Liver (tissue), 9 donors: Measurements from ENCODE around the gene ROBO3. TPM values are rescaled to one million over a fixed set of nuclear protein-coding genes. Genes with fewer than 3 reads are reported as not detected.

Experiments
- DNase-seq: peaks from one replicate; pipeline ENCODE4 v3.0.0-alpha.2; 2017; ENCODE audit warnings: low spot score
- H3K27ac ChIP-seq, 2 donors: one replicate each; pipeline ENCODE4 v1.7.0; 2013; ENCODE audit warnings: inconsistent platforms in 2 of 2, low read length in 2 of 2, control low read depth in 1 of 2, low read depth in 1 of 2, mild to moderate bottlenecking in 1 of 2
- H3K27me3 ChIP-seq, 4 donors: one replicate each; pipeline versions ENCODE4 v1.6.1 to v1.7.0; 2013; ENCODE audit warnings: low read length in 3 of 4, inconsistent platforms in 1 of 4, mild to moderate bottlenecking in 1 of 4, moderate library complexity in 1 of 4; ENCODE audit not compliant: control insufficient read depth in 4 of 4, insufficient read depth in 4 of 4
- H3K36me3 ChIP-seq, 4 donors: one replicate each; pipeline versions ENCODE4 v1.6.1 to v1.7.0; 2013; ENCODE audit warnings: low read length in 3 of 4, mild to moderate bottlenecking in 3 of 4, low read depth in 1 of 4, moderate library complexity in 1 of 4; ENCODE audit not compliant: control insufficient read depth in 4 of 4, insufficient read depth in 3 of 4
- H3K4me1 ChIP-seq, 4 donors: one replicate each; pipeline versions ENCODE4 v1.6.1 to v1.7.0; 2013; ENCODE audit warnings: low read length in 3 of 4, mild to moderate bottlenecking in 3 of 4, moderate library complexity in 1 of 4; ENCODE audit not compliant: control insufficient read depth in 4 of 4, insufficient read depth in 4 of 4
- H3K4me3 ChIP-seq, 3 donors: one replicate each; pipeline versions ENCODE4 v1.6.1 to v1.7.0; 2013; ENCODE audit warnings: low read length in 3 of 3, control low read depth in 1 of 3, low read depth in 1 of 3, mild to moderate bottlenecking in 1 of 3
- H3K9ac ChIP-seq, 2 donors: one replicate each; pipeline ENCODE4 v1.7.0; 2013; ENCODE audit warnings: low read length in 2 of 2, mild to moderate bottlenecking in 2 of 2, moderate library complexity in 2 of 2, control low read depth in 1 of 2, low read depth in 1 of 2
- H3K9me3 ChIP-seq, 4 donors: one replicate each; pipeline versions ENCODE4 v1.6.1 to v1.7.0; 2013; ENCODE audit warnings: low read length in 3 of 4; ENCODE audit not compliant: control insufficient read depth in 4 of 4
- ATF3 ChIP-seq: IDR thresholded peaks from 2 replicates; pipeline ENCODE4 v1.6.1; 2016; ENCODE audit warnings: antibody characterized with exemption
- CTCF ChIP-seq: fragments of 150-350 bp; IDR thresholded peaks from 2 replicates; pipeline ENCODE4 v1.5.1; 2017; ENCODE audit warnings: improper control_type of control experiment, low read depth, low read length; ENCODE audit not compliant: missing input control
- HNF4A ChIP-seq, 2 donors: conservative IDR thresholded peaks; 2 replicates each; pipeline ENCODE4 v1.6.1; 2016; ENCODE audit warnings: antibody characterized with exemption in 2 of 2, mild to moderate bottlenecking in 2 of 2
- HNF4G ChIP-seq: IDR thresholded peaks from 2 replicates; pipeline ENCODE4 v1.6.1; 2016; ENCODE audit warnings: antibody characterized with exemption
- JUND ChIP-seq, 2 donors: IDR thresholded peaks; 2 replicates each; pipeline ENCODE4 v1.6.1; 2016; ENCODE audit warnings: antibody characterized with exemption in 2 of 2
- MAX ChIP-seq: IDR thresholded peaks from 2 replicates; pipeline ENCODE4 v1.6.1; 2016; ENCODE audit warnings: antibody characterized with exemption
- NR2F2 ChIP-seq: IDR thresholded peaks from 2 replicates; pipeline ENCODE4 v1.6.1; 2016; ENCODE audit warnings: antibody characterized with exemption
- RAD21 ChIP-seq, 2 donors: IDR thresholded peaks; 2 replicates each; pipeline ENCODE4 v1.6.1; 2016; ENCODE audit warnings: antibody characterized with exemption in 2 of 2, mild to moderate bottlenecking in 2 of 2
- REST ChIP-seq: IDR thresholded peaks from 2 replicates; pipeline ENCODE4 v1.6.1; 2016; ENCODE audit warnings: antibody characterized with exemption, mild to moderate bottlenecking
- SP1 ChIP-seq: IDR thresholded peaks from 2 replicates; pipeline ENCODE4 v1.6.1; 2018; ENCODE audit warnings: antibody characterized with exemption, mild to moderate bottlenecking
- TAF1 ChIP-seq: conservative IDR thresholded peaks from 2 replicates; pipeline ENCODE4 v1.6.1; 2016; ENCODE audit warnings: antibody characterized with exemption, mild to moderate bottlenecking
- YY1 ChIP-seq: IDR thresholded peaks from 2 replicates; pipeline ENCODE4 v1.6.1; 2016; ENCODE audit warnings: antibody characterized with exemption, mild to moderate bottlenecking
- ZBTB33 ChIP-seq: IDR thresholded peaks from 2 replicates; pipeline ENCODE4 v1.6.1; 2016; ENCODE audit warnings: antibody characterized with exemption
- WGBS: extraction: QIAGEN DNeasy Blood & Tissue Kit; methylation state at CpG from one replicate; pipeline ENCODE4 v1.1.7; 2013; 5-methylcytosine and 5-hydroxymethylcytosine counted together
- polyA plus RNA-seq, 2 donors: library from polyadenylated mRNA; stranded (reverse) in 1 of 2; unstranded in 1 of 2; fragments of 200-250 nt in 1 of 2; fragments of >200 nt in 1 of 2; fragmentation: Nextera tagmentation in 1 of 2; extraction: Ambion mirVana in 1 of 2; gene quantifications; one replicate each; pipeline versions ENCODE4 v1.2.1 to v1.2.3, GENCODE V29; 2013 to 2015
- total RNA-seq, 2 donors: library from RNA; depleted of rRNA; stranded (reverse); fragments of >200 nt; gene quantifications; one replicate each; pipeline ENCODE4 v1.2.3, GENCODE V29; 2014
- donor health status: healthy.
- donor health status: healthy.
- donor health status: healthy.
- donor health status: healthy.
- donor health status: healthy.

The ROBO3 gene
- total and polyA plus RNA-seq, 4 donors: 1.1 to 2.2 (median 1.4) TPM

- Histone ChIP-seq H3K4me3 (no peak overlapping the region), H3K27me3 (peaks cover 0 to 19% (median 11%) of the 10 kb centered on the region in 4 donors), H3K36me3 (no peaks in the 10 kb centered on the region), H3K9ac (no peak overlapping the region), H3K9me3 (peaks cover 0 to 2% (median 0%) of the 10 kb centered on the region in 4 donors), H3K27ac (no peak overlapping the region), H3K4me1 (peaks cover 2 to 12% (median 7%) of the 10 kb centered on the region in 4 donors)
- no peak for TF ChIP-seq CTCF
- WGBS: 27% methylated on average over 9 of the region's 9 CpGs
- DNase-seq: no peak
Measured at GRCh38 chr11:124872741-124873140, 7.5 kb downstream of the ROBO3 start.

GRCh38 chr11:124873951-124874350, 8.7 kb downstream of the ROBO3 start:
- Histone ChIP-seq H3K27me3 (peaks cover 0 to 13% (median 5%) of the 10 kb centered on the region in 4 donors), H3K9ac (no peak overlapping the region), H3K4me3 (no peak overlapping the region), H3K9me3 (peaks cover 0 to 2% (median 0%) of the 10 kb centered on the region in 4 donors), H3K4me1 (peaks cover under 1 to 12% (median 6%) of the 10 kb centered on the region in 4 donors), H3K36me3 (no peaks in the 10 kb centered on the region), H3K27ac (no peak overlapping the region)
- WGBS: 91% methylated on average over 8 of the region's 8 CpGs
- DNase-seq: no peak
- TF ChIP-seq REST: no peak
- no peak for TF ChIP-seq HNF4G
- TF ChIP-seq RAD21 (IDR thresholded peaks at IDR 0.05): no peak
- no peak for TF ChIP-seq TAF1
- no peak for TF ChIP-seq ZBTB33
- no peak for TF ChIP-seq ATF3
- TF ChIP-seq YY1: no peak

- no peak overlapping the region for H3K4me3 ChIP-seq
- WGBS: 97% methylated on average over 7 of the region's 7 CpGs
- no peak for DNase-seq
- H3K9ac ChIP-seq: no peak overlapping the region
- peaks cover 0 to 12% (median 4%) of the 10 kb centered on the region in 4 donors for H3K4me1 ChIP-seq
- H3K9me3 ChIP-seq: peaks cover 0 to 2% (median 0%) of the 10 kb centered on the region in 4 donors
- no peaks in the 10 kb centered on the region for H3K36me3 ChIP-seq
- no peak overlapping the region for H3K27ac ChIP-seq
- H3K27me3 ChIP-seq: peaks cover 0 to 10% (median 3%) of the 10 kb centered on the region in 4 donors
- no peak for TF ChIP-seq SP1
- TF ChIP-seq CTCF: no peak
- no peak for TF ChIP-seq MAX
- TF ChIP-seq ATF3: no peak
- no peak for TF ChIP-seq HNF4A (conservative IDR thresholded peaks at IDR 0.05)
- no peak for TF ChIP-seq HNF4G
- no peak for TF ChIP-seq JUND (IDR thresholded peaks at IDR 0.05)
- no peak for TF ChIP-seq YY1
- no peak for TF ChIP-seq TAF1
- TF ChIP-seq NR2F2: no peak
Measured at GRCh38 chr11:124874571-124875255, 9.5 kb downstream of the ROBO3 start.
